Caco-2 (cell line): ENCODE data around the gene CCDC60. TPM values are rescaled to one million over a fixed set of nuclear protein-coding genes. Genes with fewer than 3 reads are reported as not detected.

Experiments used
- BruUV-seq: library from RNA; stranded (reverse); fragments of 400-500 nt; replicated peaks from 2 replicates; lab custom pipeline; 2021; lab: Mats Ljungman, UMichigan
- CTCF ChIA-PET: fragments of 300-600 bp; sonication (Branson Sonifier 250); formaldehyde crosslinking; loops from one replicate; lab custom pipeline; 2022; ENCODE audit warnings: antibody characterized with exemption; lab: Charles Lee
- POLR2A ChIA-PET: fragments of 300-600 bp; sonication (Branson Sonifier 250); formaldehyde crosslinking; loops from one replicate; lab custom pipeline; 2022; ENCODE audit warnings: antibody characterized with exemption; lab: Charles Lee
- DNase-seq, 2 experiments: peaks; one replicate each; pipeline versions ENCODE4 v3.0.0 to v3.0.0-alpha.2; 2020 to 2022
- H3K27me3 ChIP-seq: replicated peaks from 2 replicates; pipeline ENCODE4 v1.6.0; 2011; ENCODE audit warnings: low read length; ENCODE audit not compliant: control insufficient read depth, insufficient read depth
- H3K36me3 ChIP-seq: 2 replicates; pipeline ENCODE4 v1.5.1; 2011; ENCODE audit warnings: low read length; ENCODE audit not compliant: control insufficient read depth, insufficient read depth
- H3K4me1 ChIP-seq: fragments of 250-450 bp; sonication (Bioruptor Pico); 2 replicates; pipeline ENCODE4 v1.5.1; 2020; ENCODE audit warnings: mild to moderate bottlenecking
- H3K4me3 ChIP-seq: 2 replicates; pipeline ENCODE4 v1.5.1; 2011; ENCODE audit warnings: low read depth, mild to moderate bottlenecking, control low read depth, low read length
- H3K9me3 ChIP-seq: fragments of 250-450 bp; sonication (Bioruptor Pico); 2 replicates; pipeline ENCODE4 v1.5.1; 2020; ENCODE audit warnings: mild to moderate bottlenecking, moderate library complexity
- H3K27ac Mint-ChIP-seq: one replicate; pipeline ENCODE4 v1.8.0; 2022; ENCODE audit warnings: mixed read lengths; ENCODE audit not compliant: unreplicated experiment
- H3K27me3 Mint-ChIP-seq: one replicate; pipeline ENCODE4 v1.8.0; 2022; ENCODE audit warnings: mixed read lengths; ENCODE audit not compliant: insufficient read depth, unreplicated experiment
- H3K36me3 Mint-ChIP-seq: one replicate; pipeline ENCODE4 v1.8.0; 2022; ENCODE audit warnings: mild to moderate bottlenecking, mixed read lengths; ENCODE audit not compliant: insufficient read depth, unreplicated experiment
- H3K4me1 Mint-ChIP-seq: one replicate; pipeline ENCODE4 v1.8.0; 2022; ENCODE audit warnings: low read depth, mixed read lengths; ENCODE audit not compliant: unreplicated experiment
- H3K4me3 Mint-ChIP-seq: one replicate; pipeline ENCODE4 v1.8.0; 2022; ENCODE audit warnings: mild to moderate bottlenecking, moderate library complexity, mixed read lengths; ENCODE audit not compliant: unreplicated experiment
- H3K9me3 Mint-ChIP-seq: one replicate; pipeline ENCODE4 v1.8.0; 2022; ENCODE audit warnings: mixed read lengths; ENCODE audit not compliant: unreplicated experiment
- CTCF ChIP-seq, 2 experiments: fragments of 200-600 bp in 1 of 2; IDR thresholded peaks; 1 replicate in 1 of 2; 2 replicates in 1 of 2; pipeline versions ENCODE4 v1.5.1 to v1.8.0; 2011 to 2022; ENCODE audit warnings: antibody characterized with exemption in 1 of 2, control low read depth in 1 of 2, inconsistent platforms in 1 of 2, low read depth in 1 of 2, low read length in 1 of 2, mild to moderate bottlenecking in 1 of 2, moderate library complexity in 1 of 2; ENCODE audit not compliant: insufficient read depth in 1 of 2, severe bottlenecking in 1 of 2, unreplicated experiment in 1 of 2
- intact Hi-C: fragments of 100-400 bp; cut with micrococcal nuclease; formaldehyde crosslinking; loops from one replicate; pipeline ENCODE4 v1.10.0; 2022; ENCODE audit not compliant: unreplicated experiment
- total RNA-seq: library from RNA; stranded (reverse); gene quantifications from 2 replicates; pipeline ENCODE4 v1.2.3, GENCODE V29; 2022

CCDC60 gene
- total RNA-seq, 1 experiment from 2014 or later = not detected

GRCh38 chr12:119556854-119557253 is 222.3 kb downstream of the CCDC60 start:
- BruUV-seq = no TSS peak
- Mint-ChIP-seq H3K9me3 (no peaks in the 10 kb centered on the region), H3K27me3 (peaks cover 11% of the 10 kb centered on the region), H3K4me1 (no peaks in the 10 kb centered on the region), H3K36me3 (no peaks in the 10 kb centered on the region), H3K4me3 (no peak overlapping the region), H3K27ac (no peak overlapping the region)
- no peak for DNase-seq
- intact Hi-C loops = no loop called here
- TF ChIP-seq CTCF (IDR thresholded peaks at IDR 0.05; ENCODE audit: insufficient read depth in 1 of 2, low read depth in 1 of 2, low read length in 1 of 2, severe bottlenecking in 1 of 2, unreplicated experiment in 1 of 2) = no peak
- ChIA-PET POLR2A (no interaction called here), CTCF (no interaction called here)
- Histone ChIP-seq H3K9me3 (no peaks in the 10 kb centered on the region), H3K4me1 (no peaks in the 10 kb centered on the region), H3K36me3 (no peaks in the 10 kb centered on the region), H3K27me3 (no peaks in the 10 kb centered on the region; the same call in 1 of the 2 replicates), H3K4me3 (no peak overlapping the region)

GRCh38 chr12:119565404-119565803 is 230.9 kb downstream of the CCDC60 start:
- no TSS peak for BruUV-seq
- Mint-ChIP-seq H3K36me3 (no peaks in the 10 kb centered on the region), H3K4me1 (no peaks in the 10 kb centered on the region), H3K4me3 (no peak overlapping the region), H3K27ac (no peak overlapping the region), H3K27me3 (peaks cover under 1% of the 10 kb centered on the region), H3K9me3 (no peaks in the 10 kb centered on the region)
- H3K4me3 ChIP-seq = no peak overlapping the region
- H3K27me3 ChIP-seq = no peaks in the 10 kb centered on the region
- ChIA-PET POLR2A (no interaction called here), CTCF (interaction anchor here (0.6 kb wide), 1 partner anchor 20 kb away, joined by 3 read pairs; no protein-coding TSS in a partner anchor)
- no peak for TF ChIP-seq CTCF (IDR thresholded peaks at IDR 0.05; ENCODE audit: insufficient read depth in 1 of 2, low read depth in 1 of 2, low read length in 1 of 2, severe bottlenecking in 1 of 2, unreplicated experiment in 1 of 2)
- intact Hi-C loops = no loop called here
- H3K4me1 ChIP-seq = no peaks in the 10 kb centered on the region
- no peaks in the 10 kb centered on the region for H3K9me3 ChIP-seq
- no peaks in the 10 kb centered on the region for H3K36me3 ChIP-seq
- no peak for DNase-seq

GRCh38 chr12:119570771-119571170 is 236.2 kb downstream of the CCDC60 start:
- Mint-ChIP-seq H3K4me1 (no peaks in the 10 kb centered on the region), H3K4me3 (no peak overlapping the region), H3K36me3 (no peaks in the 10 kb centered on the region), H3K9me3 (no peaks in the 10 kb centered on the region), H3K27ac (no peak overlapping the region), H3K27me3 (peaks cover 7% of the 10 kb centered on the region)
- TF ChIP-seq CTCF (IDR thresholded peaks at IDR 0.05; ENCODE audit: insufficient read depth in 1 of 2, low read depth in 1 of 2, low read length in 1 of 2, severe bottlenecking in 1 of 2, unreplicated experiment in 1 of 2) = no peak
- POLR2A ChIA-PET = no interaction called here
- Histone ChIP-seq H3K27me3 (no peaks in the 10 kb centered on the region), H3K4me1 (no peaks in the 10 kb centered on the region), H3K4me3 (no peak overlapping the region), H3K9me3 (no peaks in the 10 kb centered on the region), H3K36me3 (no peaks in the 10 kb centered on the region)
- intact Hi-C loops = no loop called here
- CTCF ChIA-PET = no interaction called here
- BruUV-seq = no TSS peak
- no peak for DNase-seq
